Activated T-cell treated with anti-CD3 and anti-CD28 coated beads, Interleukin-2, amount 50 U/mL, for 4 hours (primary cell): ENCODE data around the gene RBMY1F. TPM values are rescaled to one million over a fixed set of nuclear protein-coding genes. Genes with fewer than 3 reads are reported as not detected.
"Not testable (repeated sequence)": the region's sequence is repeated elsewhere in the genome, so short reads cannot be mapped to it uniquely, and the experiment has no call there.

Source experiments
- ATAC-seq, 2 donors: fragments of 200-7000 bp; cut with Tn5 transposase; one replicate each; pipeline ENCODE4 v1.10.0; 2021
- DNase-seq: peaks from one replicate; pipeline ENCODE4 v3.0.0-alpha.2; 2020
- H3K27me3 Mint-ChIP-seq: one replicate; pipeline ENCODE4 v1.8.0; 2021; ENCODE audit warnings: low read depth, mixed read lengths
- H3K36me3 Mint-ChIP-seq: one replicate; pipeline ENCODE4 v1.8.0; 2022; ENCODE audit warnings: mixed read lengths; ENCODE audit not compliant: insufficient read depth
- H3K4me1 Mint-ChIP-seq: one replicate; pipeline ENCODE4 v1.8.0; 2021; ENCODE audit warnings: low read depth, mixed read lengths
- H3K4me3 Mint-ChIP-seq: one replicate; pipeline ENCODE4 v1.8.0; 2021; ENCODE audit warnings: mild to moderate bottlenecking, moderate library complexity, mixed read lengths
- H3K9me3 Mint-ChIP-seq: one replicate; pipeline ENCODE4 v1.8.0; 2021; ENCODE audit warnings: mixed read lengths
- total RNA-seq, 3 donors: library from RNA; stranded (reverse); gene quantifications; one replicate each; pipeline ENCODE4 v1.2.1, GENCODE V29; 2021

Gene RBMY1F
- not detected for total RNA-seq

- not testable (repeated sequence) for H3K27me3 Mint-ChIP-seq
Observed at GRCh38 chrY:22182823-22183222, at the start of gene RBMY1F. Gene RBMY1F (minus strand): TSS chrY:22182923. CDS start chrY:22180969, 1,954 bp downstream.

GRCh38 chrY:22151144-22151543 lies 31.6 kb downstream of the RBMY1F start:
- not testable (repeated sequence) for H3K4me1 Mint-ChIP-seq, H3K4me3 Mint-ChIP-seq, H3K9me3 Mint-ChIP-seq, DNase-seq, H3K27me3 Mint-ChIP-seq, ATAC-seq, H3K36me3 Mint-ChIP-seq

More at GRCh38 chrY:22182823-22183222, at the start of gene RBMY1F:
- DNase-seq, H3K9me3 Mint-ChIP-seq, ATAC-seq, H3K36me3 Mint-ChIP-seq, H3K4me3 Mint-ChIP-seq, H3K4me1 Mint-ChIP-seq: not testable (repeated sequence)

- ATAC-seq, H3K4me3 Mint-ChIP-seq, H3K4me1 Mint-ChIP-seq, H3K36me3 Mint-ChIP-seq, DNase-seq, H3K9me3 Mint-ChIP-seq, H3K27me3 Mint-ChIP-seq: not testable (repeated sequence)
Observed at GRCh38 chrY:22141011-22141695, 41.6 kb downstream of the RBMY1F start.

GRCh38 chrY:22134719-22135118 lies 48.0 kb downstream of the RBMY1F start:
- H3K4me3 Mint-ChIP-seq, H3K36me3 Mint-ChIP-seq, ATAC-seq: not testable (repeated sequence)

GRCh38 chrY:22130494-22130893 lies 52.2 kb downstream of the RBMY1F start:
- H3K4me3 Mint-ChIP-seq, H3K4me1 Mint-ChIP-seq, H3K27me3 Mint-ChIP-seq, ATAC-seq, H3K36me3 Mint-ChIP-seq, DNase-seq, H3K9me3 Mint-ChIP-seq: not testable (repeated sequence)

More at GRCh38 chrY:22134719-22135118, 48.0 kb downstream of the RBMY1F start:
- not testable (repeated sequence) for DNase-seq, H3K27me3 Mint-ChIP-seq, H3K9me3 Mint-ChIP-seq, H3K4me1 Mint-ChIP-seq

Other genes with a start within 250 kb of the RBMY1F start
- gene RBMY1J, start 220.5 kb upstream of the RBMY1F start, total RNA-seq, result not detected